ENCODE measurements around the gene HTR4.

HTR4 gene

DNA sequence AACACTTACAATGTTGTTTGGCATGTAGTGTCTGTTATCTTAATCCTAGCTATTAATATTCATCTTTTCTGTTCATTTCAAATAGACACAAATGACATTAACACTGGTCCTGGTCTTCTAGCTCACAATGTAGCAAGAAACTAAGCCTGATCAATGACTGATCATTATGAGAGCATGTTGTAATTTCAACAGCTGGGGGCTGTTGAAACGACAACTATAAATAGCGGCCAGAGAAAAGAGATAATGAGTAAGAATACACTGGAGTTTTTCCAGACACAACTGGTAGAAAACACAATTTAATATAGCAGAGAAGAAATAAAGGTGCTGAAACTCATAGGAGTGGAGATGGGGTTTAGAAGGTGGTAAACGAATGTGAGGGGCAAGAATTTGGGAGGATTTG lies 89.2 kb downstream of the HTR4 start:
- Mint-ChIP-seq H3K27ac (no peak overlapping the region), H3K27me3 (ENCODE audit: low read depth) (no peaks in the 10 kb centered on the region), H3K4me3 (no peak overlapping the region), H3K4me1 (no peaks in the 10 kb centered on the region), H3K9me3 (no peaks in the 10 kb centered on the region), H3K36me3 (ENCODE audit: low read depth) (no peaks in the 10 kb centered on the region)
- TF ChIP-seq, protein P1, sequence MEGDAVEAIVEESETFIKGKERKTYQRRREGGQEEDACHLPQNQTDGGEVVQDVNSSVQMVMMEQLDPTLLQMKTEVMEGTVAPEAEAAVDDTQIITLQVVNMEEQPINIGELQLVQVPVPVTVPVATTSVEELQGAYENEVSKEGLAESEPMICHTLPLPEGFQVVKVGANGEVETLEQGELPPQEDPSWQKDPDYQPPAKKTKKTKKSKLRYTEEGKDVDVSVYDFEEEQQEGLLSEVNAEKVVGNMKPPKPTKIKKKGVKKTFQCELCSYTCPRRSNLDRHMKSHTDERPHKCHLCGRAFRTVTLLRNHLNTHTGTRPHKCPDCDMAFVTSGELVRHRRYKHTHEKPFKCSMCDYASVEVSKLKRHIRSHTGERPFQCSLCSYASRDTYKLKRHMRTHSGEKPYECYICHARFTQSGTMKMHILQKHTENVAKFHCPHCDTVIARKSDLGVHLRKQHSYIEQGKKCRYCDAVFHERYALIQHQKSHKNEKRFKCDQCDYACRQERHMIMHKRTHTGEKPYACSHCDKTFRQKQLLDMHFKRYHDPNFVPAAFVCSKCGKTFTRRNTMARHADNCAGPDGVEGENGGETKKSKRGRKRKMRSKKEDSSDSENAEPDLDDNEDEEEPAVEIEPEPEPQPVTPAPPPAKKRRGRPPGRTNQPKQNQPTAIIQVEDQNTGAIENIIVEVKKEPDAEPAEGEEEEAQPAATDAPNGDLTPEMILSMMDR (IDR thresholded peaks at IDR 0.05; ENCODE audit: unreplicated experiment in 3 of 3): no peak

DNA sequence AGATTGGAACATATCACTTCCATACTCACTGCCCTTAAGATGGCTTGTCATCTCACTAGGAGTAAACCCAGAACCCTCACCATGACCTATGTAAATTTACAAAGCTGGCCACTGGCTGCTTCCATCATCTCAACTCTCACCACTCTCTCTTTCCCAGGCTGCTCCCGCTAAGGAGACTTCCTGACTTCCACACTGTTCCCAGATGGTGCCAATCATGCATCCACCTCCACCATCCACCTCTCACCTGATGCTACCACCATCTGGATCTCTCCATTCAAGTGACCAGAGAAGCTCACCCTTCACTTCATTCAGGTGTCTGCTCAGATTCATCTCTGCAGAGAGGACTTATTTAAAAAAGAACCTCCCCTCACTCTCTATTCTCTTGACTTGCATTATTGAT lies 91.3 kb downstream of the HTR4 start:
- Mint-ChIP-seq H3K36me3 (ENCODE audit: low read depth) (no peaks in the 10 kb centered on the region), H3K9me3 (no peaks in the 10 kb centered on the region), H3K4me1 (no peaks in the 10 kb centered on the region), H3K4me3 (no peak overlapping the region), H3K27me3 (ENCODE audit: low read depth) (no peaks in the 10 kb centered on the region), H3K27ac (peak overlapping the region in 1 of 3 experiments; percentile 55)
- TF ChIP-seq, protein P1 (IDR thresholded peaks at IDR 0.05; ENCODE audit: unreplicated experiment in 3 of 3): no peak

DNA sequence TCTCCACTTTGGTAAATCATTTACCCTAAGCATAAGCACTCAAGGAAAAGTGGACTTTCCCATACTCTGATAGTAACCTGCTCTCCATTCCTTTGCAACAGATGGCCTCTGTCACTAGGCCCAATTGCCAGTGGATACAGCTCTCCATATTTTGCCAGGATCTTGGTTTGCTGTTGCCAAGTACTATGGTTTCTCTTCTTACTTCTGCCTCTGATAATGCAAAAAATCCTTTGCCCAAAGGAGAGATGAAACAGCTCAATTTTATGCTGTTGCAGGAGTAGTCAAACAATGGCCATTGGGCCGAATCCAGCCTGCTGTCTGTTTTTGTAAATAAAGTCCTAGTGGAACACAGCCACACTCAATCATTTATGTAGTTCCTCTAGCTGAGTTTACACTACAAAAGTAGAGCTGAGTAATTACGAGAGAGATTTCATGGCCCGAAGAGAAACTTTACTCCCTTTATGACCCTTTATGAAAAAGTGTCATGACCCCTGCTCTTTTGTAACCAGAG lies 92.5 kb downstream of the HTR4 start:
- Mint-ChIP-seq H3K27ac (peak overlapping the region in 2 of 3 experiments; percentile 51 to 55), H3K36me3 (ENCODE audit: low read depth) (no peaks in the 10 kb centered on the region), H3K9me3 (no peaks in the 10 kb centered on the region), H3K4me1 (no peaks in the 10 kb centered on the region), H3K27me3 (ENCODE audit: low read depth) (no peaks in the 10 kb centered on the region), H3K4me3 (no peak overlapping the region)
- TF ChIP-seq, protein P1 (IDR thresholded peaks at IDR 0.05; ENCODE audit: unreplicated experiment in 3 of 3): no peak

DNA sequence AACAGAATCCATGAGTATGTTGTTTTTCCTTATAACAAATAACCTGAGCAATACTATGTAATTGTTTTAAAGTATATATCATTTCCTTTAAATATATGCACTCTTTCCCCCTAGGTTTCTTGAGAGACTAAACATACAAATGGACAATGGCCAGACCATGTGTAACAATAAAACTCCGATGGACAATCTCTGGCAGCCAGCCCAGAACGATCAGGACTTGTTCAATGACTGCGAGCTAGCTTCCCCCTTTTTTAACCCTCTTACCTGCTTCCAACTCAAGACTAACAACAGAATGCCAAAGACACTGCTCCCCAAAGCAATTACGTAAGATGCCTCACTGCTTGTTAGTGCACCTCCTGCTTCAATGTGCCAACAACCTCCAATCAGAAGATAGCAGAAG lies 94.9 kb downstream of the HTR4 start:
- H3K27ac Mint-ChIP-seq: no peak overlapping the region

DNA sequence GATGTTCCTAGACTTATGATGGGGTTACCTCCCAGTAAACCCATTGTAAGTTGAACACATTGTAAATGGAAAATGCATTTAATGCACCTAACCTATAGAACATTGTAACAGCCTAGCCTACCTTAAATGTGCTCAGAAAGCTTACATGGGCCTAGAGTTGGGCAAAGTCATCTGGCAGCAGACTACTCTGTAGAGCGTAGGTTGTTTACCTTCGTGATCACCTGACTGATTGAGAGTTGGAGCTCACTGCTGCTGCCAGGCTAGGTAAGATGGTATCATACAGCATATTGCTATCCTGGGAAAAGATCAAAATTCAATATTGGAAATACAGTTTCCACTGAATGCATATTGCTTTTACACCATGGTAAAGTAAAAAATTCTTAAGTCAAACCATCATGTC lies 95.4 kb downstream of the HTR4 start:
- TF ChIP-seq, protein P1 (IDR thresholded peaks at IDR 0.05; ENCODE audit: unreplicated experiment in 3 of 3): no peak
- Mint-ChIP-seq H3K27me3 (ENCODE audit: low read depth) (no peaks in the 10 kb centered on the region), H3K36me3 (ENCODE audit: low read depth) (no peaks in the 10 kb centered on the region), H3K4me3 (no peak overlapping the region), H3K9me3 (no peaks in the 10 kb centered on the region), H3K27ac (peak overlapping the region in 1 of 3 experiments; percentile 10), H3K4me1 (no peaks in the 10 kb centered on the region)

More for the DNA sequence above, 94.9 kb downstream of the HTR4 start:
- H3K4me3 Mint-ChIP-seq: no peak overlapping the region
- no peaks in the 10 kb centered on the region for H3K36me3 Mint-ChIP-seq (ENCODE audit: low read depth)
- TF ChIP-seq, protein P1 (IDR thresholded peaks at IDR 0.05; ENCODE audit: unreplicated experiment in 3 of 3): no peak
- H3K27me3 Mint-ChIP-seq (ENCODE audit: low read depth): no peaks in the 10 kb centered on the region
- H3K4me1 Mint-ChIP-seq: no peaks in the 10 kb centered on the region
- no peaks in the 10 kb centered on the region for H3K9me3 Mint-ChIP-seq

DNA sequence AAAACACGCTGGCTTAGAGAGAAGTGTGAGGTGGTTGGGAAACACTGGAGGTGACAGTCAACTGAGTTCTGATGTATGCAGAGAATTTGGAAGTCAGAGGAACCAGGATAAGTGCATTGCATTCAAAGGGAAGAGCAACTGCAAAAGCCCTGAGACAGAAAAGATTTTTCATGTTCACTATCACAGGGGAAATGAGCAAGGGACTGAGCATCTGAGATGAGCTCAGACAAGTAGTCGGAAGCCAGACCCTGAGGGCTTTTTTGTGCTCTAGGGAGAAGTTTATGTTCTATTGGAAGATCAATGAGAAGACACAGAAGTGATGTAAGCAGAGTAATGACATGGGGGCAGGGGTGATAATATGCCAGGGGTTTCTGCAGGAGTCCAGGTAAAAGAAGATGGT lies 97.5 kb downstream of the HTR4 start:
- Mint-ChIP-seq H3K36me3 (ENCODE audit: low read depth) (no peaks in the 10 kb centered on the region), H3K9me3 (no peaks in the 10 kb centered on the region), H3K4me3 (no peak overlapping the region), H3K4me1 (no peaks in the 10 kb centered on the region), H3K27me3 (ENCODE audit: low read depth) (no peaks in the 10 kb centered on the region), H3K27ac (no peak overlapping the region)
- TF ChIP-seq, protein P1 (IDR thresholded peaks at IDR 0.05; ENCODE audit: unreplicated experiment in 3 of 3): no peak
